ENCODE results near the gene TMEM248.

DNA sequence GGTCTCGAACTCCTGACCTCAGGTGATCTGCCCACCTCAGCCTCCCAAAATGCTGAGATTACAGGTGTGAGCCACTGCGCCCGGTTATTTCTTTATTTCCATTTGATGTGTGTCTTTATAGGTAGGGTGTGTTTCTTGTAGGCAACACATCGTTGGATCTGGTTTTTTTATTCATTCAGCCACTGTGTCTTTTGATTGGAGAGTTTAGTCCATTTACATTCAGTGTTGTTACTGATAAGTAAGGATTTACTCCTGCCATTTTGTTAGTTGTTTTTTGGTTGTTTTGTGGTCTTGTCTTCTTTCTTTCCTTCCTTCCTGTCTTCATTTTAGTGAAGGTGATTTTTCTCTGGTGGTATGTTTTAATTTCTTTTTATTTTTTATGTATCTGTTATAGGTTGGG is 16.9 kb downstream of the TMEM248 start:
- TF ChIP-seq CTCF (IDR thresholded peaks at IDR 0.05) = no peak
- TF ChIP-seq EP300 (IDR thresholded peaks at IDR 0.05) = no peak
